ENCODE data around the gene ATP10B.
"Not testable (repeated sequence)": the region's sequence is repeated elsewhere in the genome, so short reads cannot be mapped to it uniquely, and the experiment has no call there.

ATP10B gene

GRCh38 chr5:160831801-160832200 is 20.2 kb downstream of the ATP10B start:
- no peak for DNase-seq (ENCODE audit: low spot score)

GRCh38 chr5:160824301-160825001 is 27.6 kb downstream of the ATP10B start:
- no peak for DNase-seq (ENCODE audit: low spot score)

- not testable (repeated sequence) for DNase-seq (ENCODE audit: low spot score)
These were observed 39.0 kb downstream of the ATP10B start for GRCh38 chr5:160812996-160813395.

DNA sequence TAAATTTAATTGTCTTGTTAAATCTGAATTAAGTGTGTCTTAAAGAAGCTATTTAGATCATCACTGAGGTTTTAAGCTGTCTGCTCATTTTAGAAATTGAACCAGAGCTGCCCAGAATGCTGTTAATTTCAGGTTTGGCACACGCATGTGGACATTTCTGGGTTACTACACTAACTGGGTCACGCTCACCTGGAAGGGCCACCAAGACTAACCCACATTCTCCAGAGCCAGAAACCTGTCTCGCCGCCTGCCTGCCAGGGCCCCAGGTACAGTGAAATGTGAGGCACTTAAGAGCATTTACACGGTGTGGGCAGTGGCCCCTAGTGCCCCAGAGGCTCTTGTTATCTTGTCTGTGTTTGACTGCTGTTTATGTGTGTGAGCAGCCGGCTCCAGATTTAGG is 46.6 kb downstream of the ATP10B start:
- no peak for DNase-seq (ENCODE audit: low spot score)

- DNase-seq (ENCODE audit: low spot score): no peak
These were observed 49.4 kb downstream of the ATP10B start for GRCh38 chr5:160802592-160802991.

DNA sequence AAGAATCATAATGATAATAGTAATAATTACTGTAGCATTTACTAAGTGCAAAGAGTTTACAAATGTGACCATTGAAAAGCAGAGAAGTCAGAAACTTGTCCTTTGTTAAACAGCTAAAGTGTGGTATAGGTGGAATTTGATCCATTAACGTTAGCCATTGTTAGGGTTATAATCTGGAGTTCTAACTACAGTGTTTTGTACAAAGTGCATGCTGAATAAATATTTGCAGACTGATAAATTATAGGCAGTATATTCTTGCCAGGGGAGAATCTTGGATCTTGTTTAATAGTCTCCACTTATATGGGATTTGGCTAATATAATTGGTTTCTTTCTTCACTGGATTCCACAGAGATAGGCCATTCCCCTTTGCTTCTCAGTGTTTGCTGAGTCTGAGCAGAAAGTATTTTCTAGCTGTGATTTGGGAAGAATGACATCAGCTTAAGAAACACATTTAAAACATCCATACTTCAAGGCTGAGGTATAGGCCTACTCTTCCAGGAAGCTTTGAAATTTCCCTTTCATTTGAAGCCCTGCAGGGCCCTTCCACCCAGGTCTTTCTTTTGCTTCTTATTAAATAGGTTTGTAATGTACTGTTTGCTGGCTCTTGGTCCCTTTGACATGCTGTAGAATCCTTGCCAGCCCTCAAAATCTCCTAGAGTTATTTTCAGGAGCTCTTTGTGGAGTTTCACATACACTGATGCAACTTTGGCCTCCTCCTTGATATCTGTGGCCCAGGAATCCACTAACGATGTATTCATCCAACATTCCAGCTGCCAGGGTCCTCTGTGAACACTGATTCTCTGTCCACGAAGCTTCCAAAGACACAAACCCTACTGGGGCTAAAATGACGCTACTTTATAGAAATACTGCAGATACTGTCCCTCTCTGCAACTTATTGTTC is 51.4 kb downstream of the ATP10B start:
- DNase-seq (ENCODE audit: low spot score): no peak

GRCh38 chr5:160799184-160799583 is 52.8 kb downstream of the ATP10B start:
- DNase-seq (ENCODE audit: low spot score): no peak

DNA sequence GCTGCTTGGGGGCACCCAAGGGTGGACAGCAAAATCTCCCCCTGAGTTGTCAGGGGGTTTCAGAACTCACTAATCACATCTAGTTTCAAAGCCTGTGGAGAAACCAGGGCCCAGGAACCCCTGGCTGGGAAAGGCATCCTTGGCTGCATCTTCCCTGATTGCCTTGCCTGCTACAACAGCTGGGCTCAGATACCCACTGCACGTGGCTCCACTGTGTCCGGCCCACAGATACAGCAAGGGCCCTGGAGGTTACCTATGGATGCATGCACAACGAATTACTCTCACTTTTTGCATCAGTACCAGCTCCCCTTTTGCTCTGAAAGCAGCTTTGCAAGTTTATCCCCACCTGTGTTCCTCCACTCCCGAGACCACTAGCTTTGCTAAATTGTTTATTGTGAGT is 55.0 kb downstream of the ATP10B start:
- DNase-seq (ENCODE audit: low spot score): no peak

DNA sequence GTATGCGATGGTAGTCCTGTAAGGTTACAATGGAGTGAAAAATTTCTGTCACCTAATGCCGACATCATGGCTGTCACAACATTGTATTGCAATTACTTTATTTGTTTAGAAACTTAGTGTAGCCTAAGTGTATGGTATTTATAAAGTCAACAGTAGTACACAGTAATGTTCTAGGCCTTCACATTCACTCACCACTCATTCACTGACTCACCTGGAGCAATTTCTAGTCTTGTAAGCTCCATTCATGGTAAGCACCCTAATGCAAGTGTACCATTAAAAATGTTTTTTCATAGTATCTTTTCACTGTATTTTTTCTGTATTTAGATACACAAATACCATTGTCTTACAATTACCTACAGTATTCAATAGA is 58.5 kb downstream of the ATP10B start:
- DNase-seq (ENCODE audit: low spot score): no peak

DNA sequence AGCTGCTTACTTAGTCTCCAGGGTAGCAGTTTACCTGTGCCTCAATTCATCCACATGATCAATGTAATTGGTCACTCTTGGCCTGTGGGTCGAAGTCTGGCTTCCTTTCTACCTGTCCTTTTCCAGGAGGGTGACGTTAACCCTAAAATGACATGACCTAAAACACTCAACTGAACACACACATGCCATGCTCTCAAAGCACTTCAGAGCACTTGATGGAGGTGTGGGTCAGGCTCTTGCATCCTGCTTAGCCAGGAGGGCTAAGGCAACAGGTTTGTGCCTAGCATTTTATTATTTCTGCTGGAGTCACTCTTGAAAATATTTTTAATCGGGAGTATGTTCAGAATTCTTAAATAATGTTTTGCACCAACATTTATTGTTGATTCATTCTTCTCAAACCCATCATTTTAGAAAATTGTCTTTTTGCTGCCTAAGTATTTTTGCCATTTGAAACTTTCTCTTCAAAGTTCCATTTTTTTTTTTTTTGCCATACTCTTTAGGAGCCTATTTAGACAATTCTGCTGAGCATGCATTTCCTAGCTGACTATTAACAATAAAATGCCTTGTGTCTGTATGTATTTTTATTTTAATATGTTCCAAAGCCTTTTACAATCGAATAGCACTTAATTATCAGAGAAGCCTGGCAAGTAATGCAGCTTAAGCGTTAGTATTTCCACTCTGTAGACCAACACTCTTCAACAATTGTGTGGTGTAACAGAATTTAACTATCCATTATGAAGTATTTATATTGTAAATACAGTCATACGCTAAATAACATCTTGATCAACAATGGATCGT is 59.1 kb downstream of the ATP10B start:
- no peak for DNase-seq (ENCODE audit: low spot score)

DNA sequence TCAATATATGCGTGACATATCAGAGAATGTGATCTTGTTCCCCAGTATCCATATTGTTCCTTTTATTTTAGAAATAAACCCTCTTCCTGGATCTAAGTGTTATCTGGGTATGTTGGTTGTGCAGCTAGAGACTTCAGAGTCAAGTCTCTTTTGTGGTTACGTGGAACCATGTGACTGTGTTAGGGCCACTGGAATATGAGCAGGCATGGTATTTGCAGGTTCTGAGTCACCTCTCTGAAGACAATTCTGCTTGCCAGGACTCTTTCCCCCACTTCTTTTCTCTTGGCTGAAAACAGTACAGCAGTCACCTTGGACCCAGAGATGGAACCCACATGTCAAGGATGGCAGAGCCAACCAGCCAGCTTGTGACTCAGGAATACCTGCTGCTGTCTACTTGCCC is 59.7 kb downstream of the ATP10B start:
- DNase-seq (ENCODE audit: low spot score): no peak

- DNase-seq (ENCODE audit: low spot score): no peak
These were observed 62.7 kb downstream of the ATP10B start for GRCh38 chr5:160789219-160789859.

DNA sequence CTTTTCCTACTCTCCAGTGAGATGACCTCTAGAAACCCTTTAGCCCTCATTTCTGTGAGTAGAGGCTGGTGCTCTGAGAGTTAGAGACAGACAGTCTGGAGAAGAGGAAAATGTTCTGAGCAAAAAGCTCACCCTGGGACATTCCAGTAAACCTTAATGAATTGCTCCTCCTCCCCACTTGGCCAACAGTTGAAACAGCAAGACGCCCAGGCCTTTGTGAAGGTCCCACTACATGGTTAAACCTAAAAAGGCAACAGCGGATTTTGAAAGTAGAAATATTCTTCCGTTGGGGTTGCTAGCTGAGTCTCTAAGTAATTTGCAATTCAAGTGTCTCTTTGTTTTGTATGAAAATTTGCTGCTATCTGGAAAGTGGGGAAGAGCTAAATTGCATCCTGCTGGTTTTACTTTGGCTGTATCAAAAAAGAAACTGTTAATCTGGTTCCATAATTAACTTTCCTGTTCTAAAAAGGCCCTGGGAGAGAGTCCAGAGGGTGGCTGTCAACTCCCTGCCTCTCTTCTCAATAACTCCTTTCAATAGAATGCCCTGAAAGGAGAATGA is 63.8 kb downstream of the ATP10B start:
- DNase-seq (ENCODE audit: low spot score): no peak

- no peak for DNase-seq (ENCODE audit: low spot score)
These were observed 64.8 kb downstream of the ATP10B start for GRCh38 chr5:160787240-160787639.

- DNase-seq (ENCODE audit: low spot score): no peak
These were observed 77.2 kb downstream of the ATP10B start for GRCh38 chr5:160774666-160775315.

DNA sequence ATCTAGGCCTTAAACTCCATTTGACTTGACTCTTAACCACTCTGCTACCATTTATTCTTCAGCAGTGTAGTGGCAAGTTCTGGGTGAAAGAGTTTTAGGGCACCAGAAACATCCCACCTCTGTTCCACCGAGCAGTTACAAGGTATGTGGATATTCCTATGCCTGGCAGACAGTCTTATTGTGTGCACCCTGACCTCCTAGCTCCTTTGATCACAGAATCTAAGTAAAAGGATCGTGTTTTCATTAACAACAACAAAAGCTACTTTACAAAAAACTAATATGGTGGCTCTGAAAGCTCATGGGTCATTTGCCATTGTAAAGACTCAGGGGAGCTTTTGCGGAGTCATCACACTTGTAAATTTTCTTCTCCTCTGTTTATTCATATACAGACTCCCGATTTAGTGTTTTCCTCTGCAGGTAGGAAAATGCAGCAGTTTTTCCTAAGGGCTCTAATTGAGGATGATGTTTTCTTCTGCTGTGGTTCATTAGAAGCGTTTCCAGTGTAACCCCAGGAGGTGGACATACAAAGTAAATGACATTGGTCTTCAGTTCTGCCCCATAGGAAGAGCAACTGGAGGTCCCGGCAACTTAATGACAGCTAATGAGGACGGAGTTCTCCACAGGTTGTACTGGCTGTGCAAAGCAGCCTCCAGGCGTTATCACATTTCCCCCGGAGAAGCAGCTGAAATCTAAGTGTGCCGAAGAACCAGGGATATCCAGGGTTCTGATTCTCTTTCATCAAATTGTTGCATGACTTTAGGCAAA is 78.2 kb downstream of the ATP10B start:
- DNase-seq (ENCODE audit: low spot score): no peak

DNA sequence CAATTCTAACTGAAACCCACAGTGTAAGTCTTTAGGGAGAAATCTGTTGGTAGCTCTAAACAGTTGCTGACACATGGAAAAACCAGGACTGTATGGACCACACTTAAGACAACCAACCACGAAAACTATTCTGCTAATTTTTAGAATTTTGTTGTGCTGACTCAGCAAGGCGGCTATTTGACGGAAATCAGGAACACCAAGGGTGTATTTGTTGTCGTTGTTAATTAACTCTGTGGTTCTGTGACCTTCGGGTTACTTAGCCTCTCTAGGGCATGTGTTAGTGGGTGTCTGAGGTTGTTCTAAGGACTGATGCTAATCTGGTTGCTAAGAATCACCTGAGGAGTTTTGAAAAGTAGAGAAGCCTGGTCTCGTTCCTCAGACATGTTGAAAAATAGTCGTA is 79.2 kb downstream of the ATP10B start:
- DNase-seq (ENCODE audit: low spot score): no peak

GRCh38 chr5:160770718-160771117 is 81.3 kb downstream of the ATP10B start:
- DNase-seq (ENCODE audit: low spot score): no peak

DNA sequence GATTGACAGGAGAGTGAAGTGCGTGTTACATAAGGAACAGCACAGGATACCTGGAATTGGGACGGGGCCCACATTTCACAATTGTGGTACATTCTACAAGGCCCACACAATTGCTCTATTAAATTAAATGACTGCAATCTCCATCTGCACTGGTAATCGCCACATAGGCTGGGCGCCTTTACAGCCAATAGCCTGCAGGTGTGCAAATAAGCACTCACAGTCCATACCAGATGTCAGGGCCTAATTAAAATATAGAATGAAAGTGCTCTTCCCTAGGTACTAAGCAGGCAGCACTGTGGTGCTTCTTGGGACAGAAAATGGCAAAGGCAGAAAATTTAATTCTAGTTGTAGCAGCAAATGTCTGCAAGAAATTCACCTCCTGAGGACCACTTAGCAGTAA is 82.7 kb downstream of the ATP10B start:
- DNase-seq (ENCODE audit: low spot score): no peak

DNA sequence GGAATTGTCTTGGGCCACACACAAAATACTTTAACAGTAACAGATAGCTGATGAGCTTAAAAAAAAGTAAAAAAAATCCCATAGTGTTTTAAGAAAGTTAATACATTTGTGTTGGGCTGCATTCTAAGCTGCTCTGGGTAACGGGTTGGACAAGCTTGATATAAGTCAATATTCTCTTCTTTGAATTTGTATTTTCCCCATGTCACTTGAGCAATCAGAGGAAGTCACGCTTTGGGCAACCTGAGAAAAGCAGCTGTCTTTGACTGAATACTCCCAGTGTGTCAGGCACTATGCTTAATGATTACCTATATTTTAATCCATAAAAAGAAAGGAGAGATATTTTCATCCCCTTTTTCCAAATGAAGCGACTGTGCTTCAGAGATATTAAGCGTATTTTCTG is 84.9 kb downstream of the ATP10B start:
- DNase-seq (ENCODE audit: low spot score): no peak

- no peak for DNase-seq (ENCODE audit: low spot score)
These were observed 92.0 kb downstream of the ATP10B start for GRCh38 chr5:160760008-160760407.

Measured in left forelimb (tissue), 1 donor.